WTC11 (cell line): ENCODE data around the gene CEP120.

ENCODE experiments used
- CREB1 ChIP-seq: sonication (generic); formaldehyde crosslinking; IDR thresholded peaks from 2 replicates; pipeline ENCODE4 v1.8.0; 2023; ENCODE audit warnings: mild to moderate bottlenecking, missing genetic modification reagents
- ELF4 ChIP-seq: sonication (generic); formaldehyde crosslinking; IDR thresholded peaks from 2 replicates; pipeline ENCODE4 v1.8.1; 2022; ENCODE audit warnings: low read depth, mild to moderate bottlenecking, moderate library complexity, missing genetic modification reagents
- FOXJ3 ChIP-seq: sonication (generic); formaldehyde crosslinking; IDR thresholded peaks from 2 replicates; pipeline ENCODE4 v1.9.0; 2021; ENCODE audit warnings: missing genetic modification reagents, mild to moderate bottlenecking, borderline replicate concordance
- NFE2L1 ChIP-seq: sonication (generic); formaldehyde crosslinking; IDR thresholded peaks from 2 replicates; pipeline ENCODE4 v1.8.1; 2023; ENCODE audit warnings: missing genetic modification reagents
- ZNF138 ChIP-seq: sonication (generic); formaldehyde crosslinking; conservative IDR thresholded peaks from 2 replicates; pipeline ENCODE4 v1.8.1; 2022; ENCODE audit warnings: mild to moderate bottlenecking, moderate library complexity, missing genetic modification reagents
- ZNF263 ChIP-seq: sonication (generic); formaldehyde crosslinking; IDR thresholded peaks from 2 replicates; pipeline ENCODE4 v1.8.1; 2022; ENCODE audit warnings: low read depth, mild to moderate bottlenecking, moderate library complexity, missing genetic modification reagents
- ZNF423 ChIP-seq: fragments of 250-450 bp; sonication (Bioruptor Pico); IDR thresholded peaks from 2 replicates; pipeline ENCODE4 v2.1.2; 2022; ENCODE audit warnings: mild to moderate bottlenecking, moderate library complexity
- TF ChIP-seq, protein P1 (sequence below): sonication (generic); formaldehyde crosslinking; IDR thresholded peaks from 2 replicates; pipeline ENCODE4 v1.8.1; 2023; ENCODE audit warnings: mild to moderate bottlenecking, missing genetic modification reagents, moderate library complexity
- TF ChIP-seq, protein P2 (sequence below): fragments of 250-450 bp; sonication (Bioruptor Pico); IDR thresholded peaks from 2 replicates; pipeline ENCODE4 v1.9.0; 2021; ENCODE audit warnings: mild to moderate bottlenecking, borderline replicate concordance
- TF ChIP-seq, protein P3 (sequence below): sonication (generic); formaldehyde crosslinking; IDR thresholded peaks from 2 replicates; pipeline ENCODE4 v1.8.1; 2022; ENCODE audit warnings: missing genetic modification reagents, borderline replicate concordance
- TF ChIP-seq, protein P4 (sequence below): fragments of 200-600 bp; IDR thresholded peaks from 2 replicates; pipeline ENCODE4 v1.8.0; 2022; ENCODE audit warnings: antibody characterized with exemption

DNA sequence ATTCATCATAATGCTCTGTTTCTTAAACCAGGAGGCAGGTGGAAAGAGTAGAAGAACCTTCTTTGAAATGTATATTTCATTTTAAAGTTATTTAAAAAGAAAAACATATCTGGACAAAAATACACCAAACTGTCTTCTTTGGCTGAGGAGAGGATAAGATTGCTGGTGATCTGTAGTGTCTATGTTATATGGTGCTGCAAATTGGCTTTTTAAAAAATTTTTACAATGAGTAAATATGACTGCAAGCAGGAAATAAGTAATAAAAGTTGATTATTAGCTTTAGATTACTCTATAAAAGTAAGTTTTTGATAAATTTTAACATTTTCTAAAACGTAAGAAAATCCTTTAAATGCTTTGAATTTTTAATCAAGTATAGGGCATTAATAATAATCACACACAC, 64.9 kb downstream of the CEP120 start:
- TF ChIP-seq ZNF138 (CRISPR knock-in tag), result no peak
- TF ChIP-seq NFE2L1 (CRISPR knock-in tag), result no peak
- TF ChIP-seq, protein P1, sequence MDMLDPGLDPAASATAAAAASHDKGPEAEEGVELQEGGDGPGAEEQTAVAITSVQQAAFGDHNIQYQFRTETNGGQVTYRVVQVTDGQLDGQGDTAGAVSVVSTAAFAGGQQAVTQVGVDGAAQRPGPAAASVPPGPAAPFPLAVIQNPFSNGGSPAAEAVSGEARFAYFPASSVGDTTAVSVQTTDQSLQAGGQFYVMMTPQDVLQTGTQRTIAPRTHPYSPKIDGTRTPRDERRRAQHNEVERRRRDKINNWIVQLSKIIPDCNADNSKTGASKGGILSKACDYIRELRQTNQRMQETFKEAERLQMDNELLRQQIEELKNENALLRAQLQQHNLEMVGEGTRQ, result no peak
- TF ChIP-seq, protein P2, sequence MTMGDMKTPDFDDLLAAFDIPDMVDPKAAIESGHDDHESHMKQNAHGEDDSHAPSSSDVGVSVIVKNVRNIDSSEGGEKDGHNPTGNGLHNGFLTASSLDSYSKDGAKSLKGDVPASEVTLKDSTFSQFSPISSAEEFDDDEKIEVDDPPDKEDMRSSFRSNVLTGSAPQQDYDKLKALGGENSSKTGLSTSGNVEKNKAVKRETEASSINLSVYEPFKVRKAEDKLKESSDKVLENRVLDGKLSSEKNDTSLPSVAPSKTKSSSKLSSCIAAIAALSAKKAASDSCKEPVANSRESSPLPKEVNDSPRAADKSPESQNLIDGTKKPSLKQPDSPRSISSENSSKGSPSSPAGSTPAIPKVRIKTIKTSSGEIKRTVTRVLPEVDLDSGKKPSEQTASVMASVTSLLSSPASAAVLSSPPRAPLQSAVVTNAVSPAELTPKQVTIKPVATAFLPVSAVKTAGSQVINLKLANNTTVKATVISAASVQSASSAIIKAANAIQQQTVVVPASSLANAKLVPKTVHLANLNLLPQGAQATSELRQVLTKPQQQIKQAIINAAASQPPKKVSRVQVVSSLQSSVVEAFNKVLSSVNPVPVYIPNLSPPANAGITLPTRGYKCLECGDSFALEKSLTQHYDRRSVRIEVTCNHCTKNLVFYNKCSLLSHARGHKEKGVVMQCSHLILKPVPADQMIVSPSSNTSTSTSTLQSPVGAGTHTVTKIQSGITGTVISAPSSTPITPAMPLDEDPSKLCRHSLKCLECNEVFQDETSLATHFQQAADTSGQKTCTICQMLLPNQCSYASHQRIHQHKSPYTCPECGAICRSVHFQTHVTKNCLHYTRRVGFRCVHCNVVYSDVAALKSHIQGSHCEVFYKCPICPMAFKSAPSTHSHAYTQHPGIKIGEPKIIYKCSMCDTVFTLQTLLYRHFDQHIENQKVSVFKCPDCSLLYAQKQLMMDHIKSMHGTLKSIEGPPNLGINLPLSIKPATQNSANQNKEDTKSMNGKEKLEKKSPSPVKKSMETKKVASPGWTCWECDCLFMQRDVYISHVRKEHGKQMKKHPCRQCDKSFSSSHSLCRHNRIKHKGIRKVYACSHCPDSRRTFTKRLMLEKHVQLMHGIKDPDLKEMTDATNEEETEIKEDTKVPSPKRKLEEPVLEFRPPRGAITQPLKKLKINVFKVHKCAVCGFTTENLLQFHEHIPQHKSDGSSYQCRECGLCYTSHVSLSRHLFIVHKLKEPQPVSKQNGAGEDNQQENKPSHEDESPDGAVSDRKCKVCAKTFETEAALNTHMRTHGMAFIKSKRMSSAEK (CRISPR knock-in tag), result no peak
- no peak for TF ChIP-seq ELF4 (CRISPR knock-in tag)
- TF ChIP-seq ZNF423 (CRISPR knock-in tag), result no peak
- TF ChIP-seq, protein P3, sequence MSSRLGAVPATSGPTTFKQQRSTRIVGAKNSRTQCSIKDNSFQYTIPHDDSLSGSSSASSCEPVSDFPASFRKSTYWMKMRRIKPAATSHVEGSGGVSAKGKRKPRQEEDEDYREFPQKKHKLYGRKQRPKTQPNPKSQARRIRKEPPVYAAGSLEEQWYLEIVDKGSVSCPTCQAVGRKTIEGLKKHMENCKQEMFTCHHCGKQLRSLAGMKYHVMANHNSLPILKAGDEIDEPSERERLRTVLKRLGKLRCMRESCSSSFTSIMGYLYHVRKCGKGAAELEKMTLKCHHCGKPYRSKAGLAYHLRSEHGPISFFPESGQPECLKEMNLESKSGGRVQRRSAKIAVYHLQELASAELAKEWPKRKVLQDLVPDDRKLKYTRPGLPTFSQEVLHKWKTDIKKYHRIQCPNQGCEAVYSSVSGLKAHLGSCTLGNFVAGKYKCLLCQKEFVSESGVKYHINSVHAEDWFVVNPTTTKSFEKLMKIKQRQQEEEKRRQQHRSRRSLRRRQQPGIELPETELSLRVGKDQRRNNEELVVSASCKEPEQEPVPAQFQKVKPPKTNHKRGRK, result no peak
- TF ChIP-seq ZNF263 (CRISPR knock-in tag), result no peak
- TF ChIP-seq FOXJ3, result no peak
- TF ChIP-seq CREB1 (CRISPR knock-in tag), result no peak
- TF ChIP-seq, protein P4, sequence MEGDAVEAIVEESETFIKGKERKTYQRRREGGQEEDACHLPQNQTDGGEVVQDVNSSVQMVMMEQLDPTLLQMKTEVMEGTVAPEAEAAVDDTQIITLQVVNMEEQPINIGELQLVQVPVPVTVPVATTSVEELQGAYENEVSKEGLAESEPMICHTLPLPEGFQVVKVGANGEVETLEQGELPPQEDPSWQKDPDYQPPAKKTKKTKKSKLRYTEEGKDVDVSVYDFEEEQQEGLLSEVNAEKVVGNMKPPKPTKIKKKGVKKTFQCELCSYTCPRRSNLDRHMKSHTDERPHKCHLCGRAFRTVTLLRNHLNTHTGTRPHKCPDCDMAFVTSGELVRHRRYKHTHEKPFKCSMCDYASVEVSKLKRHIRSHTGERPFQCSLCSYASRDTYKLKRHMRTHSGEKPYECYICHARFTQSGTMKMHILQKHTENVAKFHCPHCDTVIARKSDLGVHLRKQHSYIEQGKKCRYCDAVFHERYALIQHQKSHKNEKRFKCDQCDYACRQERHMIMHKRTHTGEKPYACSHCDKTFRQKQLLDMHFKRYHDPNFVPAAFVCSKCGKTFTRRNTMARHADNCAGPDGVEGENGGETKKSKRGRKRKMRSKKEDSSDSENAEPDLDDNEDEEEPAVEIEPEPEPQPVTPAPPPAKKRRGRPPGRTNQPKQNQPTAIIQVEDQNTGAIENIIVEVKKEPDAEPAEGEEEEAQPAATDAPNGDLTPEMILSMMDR, result no peak
